ENCODE measurements around the gene HDLBP.

GRCh38 chr2:241291977-241292376 is 23.5 kb downstream of the HDLBP start:
- TF ChIP-seq EZH2 (IDR thresholded peaks at IDR 0.05; ENCODE audit: insufficient read depth, poor library complexity, severe bottlenecking) (no peak), EZH2phosphoT487 (IDR thresholded peaks at IDR 0.05; ENCODE audit: insufficient read depth, low read depth) (no peak)
